Mucosa of descending colon (tissue), 3 donors: ENCODE results near the gene RBFOX2. TPM values are rescaled to one million over a fixed set of nuclear protein-coding genes. Genes with fewer than 3 reads are reported as not detected.

Experiments used
- ATAC-seq: fragments of 200-7000 bp; cut with Tn5 transposase; one replicate; pipeline ENCODE4 v1.9.1; 2020; ENCODE audit warnings: mild to moderate bottlenecking, moderate library complexity
- DNase-seq, 3 donors: peaks; one replicate each; pipeline ENCODE4 v3.0.0-alpha.2; 2020
- H3K36me3 ChIP-seq: fragments of 200-600 bp; one replicate; pipeline ENCODE4 v1.8.0; 2021; ENCODE audit warnings: low read depth, mild to moderate bottlenecking
- H3K4me1 ChIP-seq: fragments of 200-600 bp; one replicate; pipeline ENCODE4 v1.8.0; 2021; ENCODE audit warnings: low read depth, mild to moderate bottlenecking
- H3K4me3 ChIP-seq: fragments of 200-600 bp; one replicate; pipeline ENCODE4 v1.8.0; 2021; ENCODE audit warnings: mild to moderate bottlenecking
- H3K9me3 ChIP-seq: fragments of 200-600 bp; one replicate; pipeline ENCODE4 v1.8.0; 2021; ENCODE audit warnings: mild to moderate bottlenecking
- CTCF ChIP-seq: fragments of 200-600 bp; IDR thresholded peaks from one replicate; pipeline ENCODE4 v1.8.0; 2022; ENCODE audit warnings: antibody characterized with exemption, mild to moderate bottlenecking
- intact Hi-C, 2 donors: fragments of 100-400 bp; cut with DNase I in 1 of 2; cut with micrococcal nuclease in 1 of 2; formaldehyde crosslinking; loops; one replicate each; pipeline versions ENCODE4 v1.11.0 to v1.11.1; 2022; cut with DNase I, micrococcal nuclease
- total RNA-seq, 3 donors: library from RNA; stranded (reverse); fragmentation: NEBNext Ultra II Directional in 2 of 3; extraction: Animal tissue kit (Norgen Biotek cat#: 25700) in 2 of 3; gene quantifications; one replicate each; pipeline versions ENCODE4 v1.2.1 to v1.2.4, GENCODE V29; 2021 to 2023
- donor health status: DM: no; HTN: no; CAD: no; lungs with moderate emphysema.
- donor health status: DM: no; HTN: no; CAD: no.
- donor health status: DM: no; HTN: yes; CAD: no.

RBFOX2 gene
- total RNA-seq, 3 donors from 2014 or later: 46.0 to 141 (median 46.2) TPM

DNA sequence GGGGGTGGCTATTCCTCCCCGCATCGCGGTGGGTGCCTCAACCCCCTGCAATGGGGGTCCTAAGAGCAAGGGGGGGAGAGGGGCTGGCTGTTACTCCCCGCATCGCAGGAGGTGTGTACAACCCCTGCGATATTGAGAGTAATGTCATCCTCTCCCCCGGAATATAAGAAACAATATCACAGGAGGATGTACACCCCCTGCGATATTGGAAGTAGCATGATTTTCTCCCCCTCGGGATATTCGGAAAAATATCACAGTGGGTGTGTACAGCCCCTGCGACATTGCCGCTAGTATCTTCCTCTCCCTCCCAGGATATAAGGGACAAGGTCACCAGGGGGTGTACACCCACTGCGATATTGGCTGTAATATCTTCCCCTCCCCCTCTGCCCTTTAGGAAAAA lies 333.4 kb downstream of the RBFOX2 start:
- intact Hi-C loops: no loop called here
- H3K4me3 ChIP-seq: no peak overlapping the region
- DNase-seq (no peak), ATAC-seq (no peak)
- no peaks in the 10 kb centered on the region for H3K9me3 ChIP-seq
- H3K36me3 ChIP-seq: no peaks in the 10 kb centered on the region
- TF ChIP-seq CTCF: no peak
- no peaks in the 10 kb centered on the region for H3K4me1 ChIP-seq

DNA sequence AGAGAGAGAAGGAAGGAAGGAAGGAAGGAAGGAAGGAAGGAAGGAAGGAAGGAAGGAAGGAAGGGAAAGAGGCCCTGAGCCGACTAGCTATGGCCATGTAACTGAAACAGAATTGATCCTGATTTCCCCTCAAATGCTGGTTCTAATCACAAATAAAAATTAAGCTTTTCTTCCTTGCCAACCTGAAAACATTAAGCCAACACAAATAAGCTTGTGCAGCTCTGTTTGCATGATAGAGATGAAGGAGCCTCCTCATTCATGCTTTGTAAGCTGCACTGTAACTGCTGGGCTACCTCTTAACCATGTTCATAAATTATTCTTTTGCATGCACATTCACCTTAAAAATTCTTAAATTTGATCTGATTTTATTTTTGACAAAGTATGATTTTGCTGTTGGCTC lies 338.6 kb downstream of the RBFOX2 start:
- ATAC-seq (no peak), DNase-seq (no peak)
- H3K36me3 ChIP-seq: no peaks in the 10 kb centered on the region
- H3K4me3 ChIP-seq: no peak overlapping the region
- H3K9me3 ChIP-seq: no peaks in the 10 kb centered on the region
- no peak for TF ChIP-seq CTCF
- intact Hi-C loops: no loop called here
- no peaks in the 10 kb centered on the region for H3K4me1 ChIP-seq

- Histone ChIP-seq H3K4me1 (no peaks in the 10 kb centered on the region), H3K36me3 (no peaks in the 10 kb centered on the region), H3K4me3 (no peak overlapping the region), H3K9me3 (no peaks in the 10 kb centered on the region)
- TF ChIP-seq CTCF: no peak
- DNase-seq (no peak), ATAC-seq (no peak)
- intact Hi-C loops: no loop called here
Measured at GRCh38 chr22:35688913-35689675, 339.5 kb downstream of the RBFOX2 start.

Other genes starting within 250 kb of the RBFOX2 start
- gene APOL3, start 131.9 kb upstream of the RBFOX2 start, total RNA-seq: 10 to 100 TPM; 11.4 to 29.3 (median 20.5) TPM
- gene APOL4, start 173.0 kb upstream of the RBFOX2 start, total RNA-seq: 1 to 10 TPM; 1.7 to 4.3 (median 2.7) TPM
- gene APOL2, start 210.7 kb upstream of the RBFOX2 start, total RNA-seq: 10 to 100 TPM; 46.3 to 64.8 (median 56.3) TPM
- 10 to 100 TPM; 26.0 to 85.7 (median 68.5) TPM for gene APOL1, start 224.3 kb upstream of the RBFOX2 start, total RNA-seq